Measurements from ENCODE around the gene RELN. TPM values are rescaled to one million over a fixed set of nuclear protein-coding genes. Genes with fewer than 3 reads are reported as not detected.

RELN gene
- total RNA-seq, 1 donor from 2014 or later, result 7.3 TPM

GRCh38 chr7:103549786-103550185 lies 439.7 kb downstream of the RELN start:
- H3K4me3 Mint-ChIP-seq, result no peak overlapping the region
- DNase-seq (ENCODE audit: low spot score in 2 of 2, unreplicated experiment in 2 of 2), result no peak
- peaks cover 28% of the 10 kb centered on the region for H3K27me3 Mint-ChIP-seq (ENCODE audit: low read depth)
- no peaks in the 10 kb centered on the region for H3K9me3 Mint-ChIP-seq
- peaks cover 1% of the 10 kb centered on the region for H3K4me1 Mint-ChIP-seq
- TF ChIP-seq CTCF (IDR thresholded peaks at IDR 0.05; ENCODE audit: unreplicated experiment), result no peak
- no peaks in the 10 kb centered on the region for H3K36me3 Mint-ChIP-seq
- no peak overlapping the region for H3K27ac Mint-ChIP-seq

GRCh38 chr7:103547451-103548284 lies 441.8 kb downstream of the RELN start:
- no peak overlapping the region for H3K27ac Mint-ChIP-seq
- no peak overlapping the region for H3K4me3 Mint-ChIP-seq
- no peak for TF ChIP-seq CTCF (IDR thresholded peaks at IDR 0.05; ENCODE audit: unreplicated experiment)
- no peaks in the 10 kb centered on the region for H3K9me3 Mint-ChIP-seq
- peaks cover 26% of the 10 kb centered on the region for H3K27me3 Mint-ChIP-seq (ENCODE audit: low read depth)
- no peaks in the 10 kb centered on the region for H3K36me3 Mint-ChIP-seq
- DNase-seq (ENCODE audit: low spot score in 2 of 2, unreplicated experiment in 2 of 2), result no peak
- peaks cover 1% of the 10 kb centered on the region for H3K4me1 Mint-ChIP-seq

DNA sequence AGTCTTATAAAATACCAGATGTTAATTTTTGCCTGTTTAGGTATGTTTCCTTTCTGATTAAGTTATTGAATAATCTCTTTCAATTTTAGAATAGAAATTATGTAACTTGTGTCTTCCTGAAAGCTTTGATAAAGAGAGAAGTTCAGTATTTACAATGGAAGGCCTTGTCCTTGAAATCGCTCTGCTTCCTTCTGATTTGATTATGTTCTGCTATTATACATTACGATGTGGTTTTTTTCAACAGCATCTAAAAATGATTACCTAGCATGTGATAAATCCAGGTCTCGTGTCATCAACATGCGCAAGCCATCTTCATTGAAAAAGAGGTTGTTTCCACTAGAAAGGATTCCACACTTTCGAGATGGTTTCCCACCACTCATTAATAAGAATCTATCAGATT lies 447.0 kb downstream of the RELN start:
- H3K27me3 Mint-ChIP-seq (ENCODE audit: low read depth), result peaks cover 28% of the 10 kb centered on the region
- H3K27ac Mint-ChIP-seq, result no peak overlapping the region
- peaks cover 5% of the 10 kb centered on the region for H3K4me1 Mint-ChIP-seq
- DNase-seq (ENCODE audit: low spot score in 2 of 2, unreplicated experiment in 2 of 2), result no peak
- H3K4me3 Mint-ChIP-seq, result no peak overlapping the region
- no peaks in the 10 kb centered on the region for H3K9me3 Mint-ChIP-seq
- no peak for TF ChIP-seq CTCF (IDR thresholded peaks at IDR 0.05; ENCODE audit: unreplicated experiment)
- no peaks in the 10 kb centered on the region for H3K36me3 Mint-ChIP-seq

- H3K27ac Mint-ChIP-seq, result no peak overlapping the region
- no peaks in the 10 kb centered on the region for H3K9me3 Mint-ChIP-seq
- DNase-seq (ENCODE audit: low spot score in 2 of 2, unreplicated experiment in 2 of 2), result no peak
- no peak overlapping the region for H3K4me3 Mint-ChIP-seq
- H3K27me3 Mint-ChIP-seq (ENCODE audit: low read depth), result peaks cover 33% of the 10 kb centered on the region
- no peaks in the 10 kb centered on the region for H3K36me3 Mint-ChIP-seq
- TF ChIP-seq CTCF (IDR thresholded peaks at IDR 0.05; ENCODE audit: unreplicated experiment), result no peak
- H3K4me1 Mint-ChIP-seq, result peaks cover 5% of the 10 kb centered on the region
These were observed 447.5 kb downstream of the RELN start for GRCh38 chr7:103541947-103542346.

- Mint-ChIP-seq H3K9me3 (no peaks in the 10 kb centered on the region), H3K4me1 (peaks cover 5% of the 10 kb centered on the region), H3K36me3 (no peaks in the 10 kb centered on the region), H3K27me3 (ENCODE audit: low read depth) (peaks cover 36% of the 10 kb centered on the region), H3K4me3 (no peak overlapping the region), H3K27ac (no peak overlapping the region)
- TF ChIP-seq CTCF (IDR thresholded peaks at IDR 0.05; ENCODE audit: unreplicated experiment), result no peak
- no peak for DNase-seq (ENCODE audit: low spot score in 2 of 2, unreplicated experiment in 2 of 2)
These were observed 448.4 kb downstream of the RELN start for GRCh38 chr7:103541026-103541425.

Measured in mesothelial cell of epicardium (in vitro differentiated cells).